CD4-positive, alpha-beta T cell treated with Interleukin-6 for 4 hours (primary cell): ENCODE results near the gene SCAF4.

ENCODE experiments used
- DNase-seq: peaks from one replicate; pipeline ENCODE4 v3.0.0-alpha.2; 2020; ENCODE audit warnings: mixed read lengths

SCAF4 gene

DNA sequence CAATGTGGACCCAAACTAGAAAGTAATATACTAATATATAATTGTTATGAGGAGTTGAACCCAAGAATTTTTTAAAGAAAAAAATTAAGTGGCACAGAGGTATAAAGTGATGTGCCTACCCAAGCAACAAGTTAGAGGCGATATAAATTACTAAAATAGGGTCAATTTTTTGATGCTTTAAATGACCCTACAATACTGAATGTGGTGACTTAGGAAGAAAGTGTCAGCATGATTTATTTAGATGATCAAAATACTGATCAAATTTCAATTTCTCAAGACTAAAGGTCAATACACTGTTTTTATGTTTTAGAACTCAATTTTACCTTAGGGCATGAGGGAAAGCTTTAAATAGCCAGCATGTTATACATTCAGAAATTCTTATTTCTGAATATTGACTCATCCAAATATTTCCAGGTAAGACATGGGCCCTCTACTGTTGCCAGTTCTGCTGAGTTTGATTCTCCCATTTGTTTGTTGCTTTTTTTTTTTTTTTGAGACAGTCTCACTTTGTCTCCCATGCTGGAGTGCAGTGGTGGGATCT lies 20.1 kb downstream of the SCAF4 start:
- DNase-seq, result no peak

GRCh38 chr21:31711326-31711725 lies 20.6 kb downstream of the SCAF4 start:
- DNase-seq, result no peak

DNA sequence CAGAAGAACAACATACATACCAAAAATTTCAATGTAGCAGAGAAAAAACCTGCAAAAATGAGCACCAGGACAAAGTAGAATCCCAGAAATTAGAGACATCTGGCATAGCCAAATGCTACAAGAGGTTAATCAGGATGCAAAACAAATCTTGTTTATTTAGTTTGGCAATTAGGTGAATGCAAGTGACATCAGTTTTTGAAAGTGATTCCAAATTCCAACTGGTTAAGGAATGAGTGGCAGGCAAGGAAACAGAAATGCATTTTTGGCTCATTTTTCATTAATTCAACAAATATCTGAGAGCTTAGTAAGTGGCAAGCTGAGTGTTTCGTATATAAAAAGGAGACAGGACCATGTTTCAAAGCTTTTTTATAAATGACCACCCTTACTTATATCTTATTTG lies 21.3 kb downstream of the SCAF4 start:
- no peak for DNase-seq

GRCh38 chr21:31708541-31708940 lies 23.4 kb downstream of the SCAF4 start:
- DNase-seq, result no peak

GRCh38 chr21:31707499-31707898 lies 24.4 kb downstream of the SCAF4 start:
- no peak for DNase-seq

- no peak for DNase-seq
Measured at GRCh38 chr21:31706562-31706961, 25.4 kb downstream of the SCAF4 start.

- DNase-seq, result no peak
Measured at GRCh38 chr21:31700040-31700439, 31.9 kb downstream of the SCAF4 start.

GRCh38 chr21:31698461-31698860 lies 33.5 kb downstream of the SCAF4 start:
- DNase-seq, result no peak

- no peak for DNase-seq
Measured at GRCh38 chr21:31696424-31696823, 35.5 kb downstream of the SCAF4 start.

- DNase-seq, result no peak
Measured at GRCh38 chr21:31693222-31693621, 38.7 kb downstream of the SCAF4 start.

DNA sequence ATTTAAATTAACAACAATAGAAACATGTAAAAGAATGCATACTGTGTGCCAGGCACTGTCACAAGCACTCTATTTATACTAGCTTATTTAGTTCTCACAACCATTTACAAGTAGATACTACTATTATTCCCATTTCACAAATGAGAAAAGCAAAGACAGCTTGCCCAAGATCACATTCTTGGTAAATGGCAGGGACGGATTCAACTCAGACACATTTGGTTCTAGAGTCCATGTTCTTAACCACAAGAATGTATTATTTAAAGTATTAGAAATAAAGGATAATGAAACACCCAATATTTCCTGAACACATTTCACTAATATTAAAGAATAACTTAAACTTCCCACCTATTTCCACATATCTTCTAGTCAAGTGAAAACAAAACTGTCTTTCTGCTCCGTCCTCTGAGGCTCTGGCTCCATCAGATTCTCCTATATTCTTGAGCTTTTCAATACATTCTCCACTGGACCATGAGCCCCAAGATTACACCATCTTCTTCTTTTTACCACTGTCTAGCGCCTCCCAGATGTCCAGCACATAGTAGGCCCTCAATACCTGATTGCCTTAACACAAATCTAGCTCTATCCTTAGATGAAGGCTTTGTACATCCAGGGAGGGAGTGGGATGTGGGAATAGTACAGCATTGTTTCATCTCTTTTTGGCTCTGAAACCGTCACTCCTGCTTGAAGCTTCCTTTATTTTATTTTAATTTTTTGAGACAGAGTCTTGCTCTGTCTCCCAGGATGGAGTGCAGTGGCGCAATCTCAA lies 43.1 kb downstream of the SCAF4 start:
- no peak for DNase-seq

GRCh38 chr21:31687108-31687507 lies 44.8 kb downstream of the SCAF4 start:
- no peak for DNase-seq

DNA sequence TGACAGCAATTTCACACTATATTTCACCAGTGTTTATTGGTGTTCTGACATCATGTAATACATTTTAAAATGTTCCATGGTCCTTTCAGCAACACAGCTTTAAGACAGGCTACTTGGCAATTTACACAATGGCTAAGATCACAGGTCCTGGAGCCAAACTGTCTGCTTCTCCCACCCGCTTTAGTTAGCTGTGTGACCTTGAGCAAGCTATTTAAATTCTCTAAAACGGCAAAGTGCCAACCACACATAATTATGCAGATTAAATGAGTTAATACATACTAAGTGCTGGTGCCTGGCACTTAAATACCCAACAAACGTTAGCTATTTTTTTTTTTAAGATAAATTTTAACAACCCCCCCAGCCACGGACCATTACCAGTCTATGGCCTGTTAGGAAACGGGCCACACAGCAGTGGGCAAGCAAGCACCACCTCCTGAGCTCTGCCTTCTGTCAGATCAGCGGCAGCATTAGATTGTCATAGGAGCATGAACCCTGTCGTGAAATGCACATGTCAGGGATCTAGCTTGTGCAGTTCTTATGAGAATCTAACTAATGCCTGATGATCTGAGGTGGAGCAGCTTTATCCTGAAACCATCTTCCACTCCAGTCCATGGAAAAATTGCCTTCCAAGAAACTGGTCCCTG lies 45.5 kb downstream of the SCAF4 start:
- no peak for DNase-seq

- DNase-seq, result no peak
Measured at GRCh38 chr21:31684918-31685317, 47.0 kb downstream of the SCAF4 start.

GRCh38 chr21:31683029-31683428 lies 48.9 kb downstream of the SCAF4 start:
- no peak for DNase-seq

- DNase-seq, result no peak
Measured at GRCh38 chr21:31682620-31683019, 49.3 kb downstream of the SCAF4 start.

DNA sequence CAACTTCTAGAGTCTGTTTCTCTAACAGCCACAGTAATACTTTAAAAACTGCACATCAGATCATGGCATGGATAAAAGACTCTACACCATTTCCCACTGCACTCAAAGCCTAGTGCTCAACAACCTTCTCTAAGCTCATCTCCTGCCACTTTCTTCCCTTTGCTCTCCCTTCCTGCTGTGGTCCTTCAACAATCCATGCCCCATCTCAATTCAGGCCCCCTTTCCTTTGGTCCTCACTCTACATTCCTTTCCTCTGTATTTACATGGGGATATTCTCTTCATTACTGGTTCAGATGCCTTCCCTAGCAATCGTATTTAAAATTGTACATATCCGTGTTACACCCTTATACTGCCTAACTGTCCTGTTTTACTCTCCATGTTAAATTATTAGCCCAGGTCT lies 53.4 kb downstream of the SCAF4 start:
- no peak for DNase-seq

DNA sequence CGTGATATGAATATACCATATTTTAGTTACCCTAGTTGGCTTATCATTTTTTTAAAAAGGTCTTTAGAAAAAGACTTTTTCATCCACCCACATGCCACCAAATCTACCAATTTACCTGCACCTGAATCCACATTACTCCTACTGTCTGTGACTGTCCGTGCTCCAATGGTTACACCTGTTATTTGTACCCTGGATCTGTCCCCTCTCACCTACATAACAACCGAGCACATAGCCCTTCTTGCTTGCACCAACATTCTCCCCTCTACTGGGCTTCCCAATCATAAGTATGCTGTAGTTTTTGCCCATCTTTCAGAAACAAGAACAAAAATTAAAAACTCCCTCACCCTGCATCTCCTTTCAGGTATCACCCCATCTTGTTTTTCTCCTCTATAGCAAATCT lies 54.9 kb downstream of the SCAF4 start:
- no peak for DNase-seq

DNA sequence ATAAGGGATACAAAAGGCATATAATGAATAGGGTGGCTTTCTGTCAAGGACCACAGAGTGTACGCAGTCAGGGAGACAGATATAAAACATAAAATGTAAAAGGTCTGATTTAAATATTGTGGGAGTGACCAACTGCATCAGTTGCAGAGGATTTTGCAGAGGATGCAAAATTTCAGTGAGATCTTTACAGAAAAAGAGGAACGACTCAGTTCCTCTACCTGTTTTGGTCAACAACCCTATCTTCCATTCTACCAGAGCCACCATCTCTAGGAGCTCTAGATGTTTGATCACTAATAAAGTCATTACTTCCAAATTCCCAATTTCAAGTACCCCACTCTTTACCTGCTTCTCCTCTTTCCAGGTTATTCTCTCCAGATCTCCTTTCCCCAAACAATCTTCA lies 56.0 kb downstream of the SCAF4 start:
- DNase-seq, result no peak

DNA sequence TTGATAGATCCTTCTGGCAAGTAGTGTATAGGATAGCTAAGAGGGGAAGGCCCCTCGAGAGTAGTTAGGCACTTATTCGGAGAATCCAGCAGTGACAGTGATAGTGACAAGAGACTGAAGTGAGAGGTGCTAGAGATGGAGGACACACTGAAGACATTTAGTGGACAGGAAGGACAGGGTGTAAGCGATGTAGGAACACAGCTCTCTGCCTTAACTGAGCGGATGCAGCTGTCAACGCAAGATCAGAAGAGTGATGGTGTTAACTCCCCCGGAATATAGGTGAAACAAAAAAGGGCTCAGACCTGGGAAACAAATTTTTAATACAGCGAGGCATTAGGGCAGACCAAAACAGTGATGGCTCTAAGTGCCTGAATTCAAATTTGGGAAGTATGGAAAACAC lies 56.6 kb downstream of the SCAF4 start:
- no peak for DNase-seq

DNA sequence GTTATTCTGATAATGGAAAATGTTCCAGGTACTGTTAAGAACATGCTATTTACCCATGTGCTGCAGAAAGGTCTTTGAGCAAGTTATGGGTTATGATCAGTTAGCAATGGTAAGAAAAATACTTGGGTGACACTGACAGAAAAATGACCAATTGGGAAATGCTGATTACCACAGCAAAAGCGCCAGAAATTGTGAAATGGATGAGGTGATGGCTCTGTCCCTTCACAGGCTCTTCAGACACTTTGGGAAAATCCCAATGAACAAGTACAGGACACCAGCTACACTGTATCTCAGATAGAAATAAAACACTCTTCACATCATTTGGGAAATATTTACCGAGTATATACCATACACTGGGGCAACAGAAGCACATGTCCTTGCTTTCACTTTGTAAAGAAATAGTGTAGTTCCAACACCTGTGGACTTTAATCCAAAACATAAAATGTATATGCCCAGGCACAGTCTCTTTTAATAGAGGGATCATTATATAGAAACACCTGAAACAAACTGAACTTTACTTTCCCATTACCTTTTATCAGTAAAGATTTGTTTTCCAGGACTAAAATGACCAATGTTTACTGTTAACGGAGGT lies 58.5 kb downstream of the SCAF4 start:
- no peak for DNase-seq

DNA sequence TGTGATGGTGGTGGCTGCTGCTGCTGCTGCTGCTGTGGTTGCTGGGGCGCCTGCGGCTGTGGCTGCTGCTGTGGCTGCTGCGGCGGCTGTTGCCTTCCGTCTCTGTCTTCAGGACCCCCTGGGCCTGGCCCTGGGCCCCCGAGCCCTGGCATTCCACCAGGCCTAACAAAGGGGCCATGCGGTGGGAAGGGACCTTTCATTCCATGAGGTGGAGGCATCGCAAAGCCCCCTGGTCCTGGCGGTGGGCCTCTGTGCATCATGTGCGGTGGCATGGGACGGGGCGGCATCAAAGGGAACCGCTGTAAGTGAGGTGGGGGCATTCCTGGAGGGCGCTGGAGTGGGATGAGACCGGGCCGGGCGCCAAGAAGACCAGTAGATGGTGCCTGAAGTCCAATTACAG lies 60.0 kb downstream of the SCAF4 start:
- no peak for DNase-seq

GRCh38 chr21:31671146-31671716 lies 60.7 kb downstream of the SCAF4 start:
- no peak for DNase-seq

- no peak for DNase-seq
Measured at GRCh38 chr21:31670070-31670469, 61.8 kb downstream of the SCAF4 start.
